Stimulated activated naive CD4-positive, alpha-beta T cell treated with Interleukin-2 at 50 U/mL for 16 hours (primary cell): ENCODE results near the gene LETM1.

Source experiments
- DNase-seq: peaks from one replicate; lab custom pipeline; 2025; lab: John Stamatoyannopoulos, UW

The LETM1 gene

GRCh38 chr4:1762264-1763010 lies 93.5 kb downstream of the LETM1 start:
- DNase-seq, result no peak
